Omental fat pad (tissue), 4 donors: ENCODE results near the gene HNRNPDL. TPM values are rescaled to one million over a fixed set of nuclear protein-coding genes. Genes with fewer than 3 reads are reported as not detected.
"Not testable (repeated sequence)": the region's sequence is repeated elsewhere in the genome, so short reads cannot be mapped to it uniquely, and the experiment has no call there.

Experiments
- ATAC-seq: fragments of 150-250 bp; one replicate; pipeline ENCODE4 v1.9.1; 2016; ENCODE audit warnings: mild to moderate bottlenecking, moderate library complexity; ENCODE audit not compliant: low FRiP score
- DNase-seq: peaks from one replicate; pipeline ENCODE4 v3.0.0-alpha.2; 2019; ENCODE audit warnings: low spot score
- total RNA-seq, 4 donors: library from RNA; depleted of rRNA; stranded (reverse); fragments of >200 nt; gene quantifications; one replicate each; pipeline ENCODE4 v1.1.0, GENCODE V29; 2016
- TF ChIP-seq, protein P1 (sequence below), 3 donors: fragments of 450-650 bp; IDR thresholded peaks; one replicate each; pipeline ENCODE4 v1.5.1; 2016 to 2017; ENCODE audit warnings: antibody characterized with exemption in 3 of 3, mild to moderate bottlenecking in 3 of 3, moderate library complexity in 2 of 3

Gene HNRNPDL
- 100 to 1,000 TPM; 165 to 237 (median 185) TPM for total RNA-seq

DNA sequence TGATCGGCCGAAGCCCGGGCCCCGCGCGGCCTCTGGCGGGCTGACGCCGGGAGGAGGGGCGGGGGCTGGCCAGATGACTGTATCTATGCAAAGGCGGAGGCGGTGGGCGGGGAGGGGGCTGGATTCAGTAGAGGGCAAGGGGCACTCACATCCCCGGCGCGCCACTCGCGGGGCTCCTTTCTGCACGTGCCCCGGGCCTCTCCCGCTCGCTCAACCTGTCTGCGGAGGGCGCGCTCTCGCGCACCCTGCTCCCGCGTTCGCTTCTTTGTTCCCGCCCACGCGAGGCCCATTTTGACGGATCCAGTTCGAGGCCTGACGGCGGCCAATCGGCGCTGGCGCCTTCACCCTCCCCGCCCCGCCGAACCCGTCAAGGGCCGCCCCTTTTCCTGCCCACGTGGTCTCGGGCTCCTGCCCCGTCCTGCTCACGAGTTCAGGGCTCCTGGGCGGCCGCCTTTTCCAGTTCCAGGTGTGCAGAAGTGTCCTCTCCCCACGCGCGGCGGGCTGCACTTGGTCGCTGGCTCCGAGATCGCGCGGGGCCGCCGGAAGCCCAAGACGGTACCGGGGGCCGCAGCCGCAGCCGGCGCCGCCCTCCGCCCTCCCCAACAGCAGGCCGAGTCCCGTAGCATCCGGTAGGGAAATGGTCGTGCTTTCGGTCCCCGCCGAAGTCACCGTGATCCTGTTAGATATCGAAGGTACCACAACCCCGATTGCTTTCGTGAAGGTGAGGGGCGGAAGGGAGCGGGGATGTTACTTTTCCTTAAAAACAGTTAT lies at the start of gene HNRNPDL, which contains the start of gene ENOPH1:
TSS of gene HNRNPDL (minus strand) at position 270 of the 771 bp plus-strand sequence. CDS start 772 bp downstream, outside the sequence.
TSS of gene ENOPH1 (plus strand) at position 398 of the 771 bp plus-strand sequence. CDS start at position 638, 240 bp downstream.
- DNase-seq (peak; percentile 85), ATAC-seq (peak; percentile 93)
- TF ChIP-seq, protein P1, sequence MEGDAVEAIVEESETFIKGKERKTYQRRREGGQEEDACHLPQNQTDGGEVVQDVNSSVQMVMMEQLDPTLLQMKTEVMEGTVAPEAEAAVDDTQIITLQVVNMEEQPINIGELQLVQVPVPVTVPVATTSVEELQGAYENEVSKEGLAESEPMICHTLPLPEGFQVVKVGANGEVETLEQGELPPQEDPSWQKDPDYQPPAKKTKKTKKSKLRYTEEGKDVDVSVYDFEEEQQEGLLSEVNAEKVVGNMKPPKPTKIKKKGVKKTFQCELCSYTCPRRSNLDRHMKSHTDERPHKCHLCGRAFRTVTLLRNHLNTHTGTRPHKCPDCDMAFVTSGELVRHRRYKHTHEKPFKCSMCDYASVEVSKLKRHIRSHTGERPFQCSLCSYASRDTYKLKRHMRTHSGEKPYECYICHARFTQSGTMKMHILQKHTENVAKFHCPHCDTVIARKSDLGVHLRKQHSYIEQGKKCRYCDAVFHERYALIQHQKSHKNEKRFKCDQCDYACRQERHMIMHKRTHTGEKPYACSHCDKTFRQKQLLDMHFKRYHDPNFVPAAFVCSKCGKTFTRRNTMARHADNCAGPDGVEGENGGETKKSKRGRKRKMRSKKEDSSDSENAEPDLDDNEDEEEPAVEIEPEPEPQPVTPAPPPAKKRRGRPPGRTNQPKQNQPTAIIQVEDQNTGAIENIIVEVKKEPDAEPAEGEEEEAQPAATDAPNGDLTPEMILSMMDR (IDR thresholded peaks at IDR 0.05), result no peak

DNA sequence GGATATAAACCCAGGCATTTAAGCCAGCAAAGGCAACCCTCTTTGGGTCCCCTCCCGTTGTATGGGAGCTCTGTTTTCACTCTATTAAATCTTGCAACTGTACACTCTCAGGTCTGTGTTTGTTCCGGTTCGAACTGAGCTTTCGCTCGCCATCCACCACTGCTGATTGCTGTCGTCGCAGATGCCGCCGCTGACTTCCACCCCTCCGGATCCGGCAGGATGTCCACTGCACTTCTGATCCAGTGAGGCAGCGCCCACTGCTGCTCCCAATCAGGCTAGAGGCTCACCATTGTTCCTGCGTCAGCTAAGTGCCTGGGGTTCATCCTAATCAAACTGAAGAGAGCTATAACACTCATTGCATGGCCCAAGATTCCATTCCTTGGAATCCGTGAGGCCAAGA lies 49.3 kb upstream of the HNRNPDL start:
- ATAC-seq (no peak), DNase-seq (no peak)
- TF ChIP-seq, protein P1 (IDR thresholded peaks at IDR 0.05), result no peak

DNA sequence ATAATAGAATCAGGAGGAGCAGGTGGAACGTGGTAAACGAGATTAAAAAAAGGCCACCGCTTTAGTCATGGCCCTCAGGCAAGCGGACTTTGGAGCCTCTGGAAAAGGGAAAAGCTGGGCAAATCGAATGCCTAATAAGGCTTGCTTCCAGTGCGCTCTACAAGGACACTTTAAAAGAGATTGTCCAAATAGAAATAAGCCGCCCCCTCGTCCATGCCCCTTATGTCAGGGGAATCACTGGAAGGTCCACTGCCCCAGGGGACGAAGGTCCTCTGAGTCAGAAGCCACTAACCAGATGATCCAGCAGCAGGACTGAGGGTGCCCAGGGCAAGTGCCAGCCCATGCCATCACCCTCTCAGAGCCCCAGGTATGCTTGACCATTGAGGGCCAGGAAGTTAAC lies 47.2 kb upstream of the HNRNPDL start:
- DNase-seq, ATAC-seq: not testable (repeated sequence)

DNA sequence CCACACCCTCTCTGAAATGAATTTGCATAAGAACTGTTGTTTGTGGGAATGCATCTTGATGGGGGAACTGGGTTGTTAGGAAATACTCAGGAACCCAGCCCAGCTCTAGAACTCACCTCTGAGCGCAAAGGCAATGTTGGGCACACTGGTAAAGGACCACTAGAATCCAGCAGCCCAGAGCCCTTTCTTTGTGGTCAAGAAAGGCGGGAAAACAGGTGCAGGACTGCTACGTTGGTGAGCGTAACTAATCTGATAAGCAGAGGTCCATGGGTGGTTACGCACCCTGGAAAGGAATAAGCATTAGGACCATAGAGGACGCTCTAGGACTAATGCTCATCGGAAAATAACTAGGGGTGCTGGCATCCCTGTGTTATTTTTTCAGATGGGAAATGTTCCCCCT lies 45.7 kb upstream of the HNRNPDL start:
- ATAC-seq, result not testable (repeated sequence)

DNA sequence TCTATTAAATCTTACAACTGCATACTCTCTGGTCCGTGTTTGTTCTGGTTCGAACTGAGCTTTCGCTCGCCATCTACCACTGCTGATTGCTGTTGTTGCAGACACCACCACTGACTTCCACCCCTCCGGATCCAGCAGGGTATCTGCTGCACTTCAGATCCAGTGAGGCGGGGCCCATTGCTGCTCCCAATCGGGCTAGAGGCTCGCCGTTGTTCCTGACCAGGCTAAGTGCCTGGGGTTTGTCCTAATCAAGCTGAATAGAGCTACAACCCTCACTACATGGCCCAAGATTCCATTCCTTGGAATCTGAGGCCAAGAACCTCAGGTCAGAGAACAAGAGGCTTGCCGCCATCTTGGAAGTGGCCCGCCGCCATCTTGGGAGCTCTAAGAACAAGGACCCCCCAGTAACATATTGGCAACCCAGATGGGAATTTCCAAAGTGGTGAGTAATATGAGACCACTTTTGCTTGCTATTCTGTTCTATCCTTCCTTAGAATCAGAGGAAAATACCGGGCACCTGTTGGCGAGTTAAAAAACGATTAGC lies 43.4 kb upstream of the HNRNPDL start:
- ATAC-seq (no peak), DNase-seq (no peak)
- TF ChIP-seq, protein P1 (IDR thresholded peaks at IDR 0.05), result no peak

More for the DNA sequence above, 45.7 kb upstream of the HNRNPDL start:
- not testable (repeated sequence) for DNase-seq

DNA sequence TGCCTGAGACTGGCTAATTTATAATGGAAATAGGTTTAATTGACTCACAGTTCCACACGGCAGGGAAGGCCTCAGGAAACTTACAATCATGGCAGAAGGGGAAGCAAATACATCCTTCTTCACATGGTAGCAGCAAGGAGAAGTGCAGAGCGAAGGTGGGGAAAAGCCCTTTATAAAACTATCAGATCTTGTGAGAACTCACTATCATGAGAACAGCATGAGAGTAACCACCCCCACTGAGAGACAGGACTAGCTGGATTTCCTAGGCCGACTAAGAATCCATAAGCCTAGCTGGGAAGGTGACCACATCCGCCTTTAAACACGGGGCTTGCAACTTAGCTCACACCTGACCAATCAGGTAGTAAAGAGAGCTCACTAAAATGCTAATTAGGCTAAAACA lies 42.8 kb upstream of the HNRNPDL start:
- ATAC-seq, DNase-seq: not testable (repeated sequence)

DNA sequence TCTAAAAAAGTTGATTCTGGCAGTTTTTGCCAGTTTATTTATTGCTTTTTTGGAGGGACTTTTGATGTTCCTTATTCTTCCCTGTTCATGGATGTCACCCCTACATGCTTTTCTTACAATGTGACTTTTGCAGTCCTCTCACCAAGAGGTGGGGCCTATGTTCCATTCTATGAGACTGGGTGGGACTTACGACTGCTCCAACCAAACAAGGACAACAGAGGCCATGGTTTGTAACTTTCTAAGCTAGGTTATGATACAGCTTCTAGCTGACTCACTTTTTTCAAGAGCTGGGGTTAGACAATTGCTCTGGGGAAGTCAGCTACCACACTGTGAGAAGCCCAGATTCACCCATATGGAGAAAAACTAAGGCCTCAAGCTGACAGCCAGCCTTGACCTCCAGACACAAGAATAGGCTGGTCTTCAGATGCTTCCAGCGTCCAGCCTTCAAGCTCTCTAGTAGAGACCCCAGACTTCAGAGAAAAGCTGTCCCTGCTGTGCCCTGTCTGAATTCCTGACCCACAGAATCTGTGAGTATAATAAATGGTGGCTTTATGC lies 39.6 kb upstream of the HNRNPDL start:
- DNase-seq, result no peak
- TF ChIP-seq, protein P1 (IDR thresholded peaks at IDR 0.05), result no peak
- no peak for ATAC-seq

DNA sequence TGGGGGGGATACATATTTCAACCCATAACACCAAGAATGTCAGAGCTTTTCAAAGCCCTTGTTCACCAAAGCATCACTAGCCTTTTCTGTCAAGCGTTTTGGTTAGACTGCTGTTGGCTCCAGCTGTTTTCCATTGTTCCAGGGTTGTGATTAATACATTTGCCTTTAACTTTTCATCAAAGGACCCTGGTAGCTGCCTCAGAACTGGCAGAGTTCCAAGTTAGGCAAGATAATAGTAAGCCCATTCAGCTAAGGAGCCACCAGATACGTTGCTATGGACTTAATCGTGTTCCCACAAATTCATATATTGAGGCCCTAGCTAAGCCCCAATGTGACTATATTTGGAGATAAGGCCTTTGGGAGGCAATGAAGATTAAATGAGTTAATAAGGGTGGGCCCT lies 37.2 kb upstream of the HNRNPDL start:
- TF ChIP-seq, protein P1 (IDR thresholded peaks at IDR 0.05), result no peak
- DNase-seq (no peak), ATAC-seq (no peak)
